DND-41 (cell line): ENCODE results near the gene TRAPPC2B.

Experiments
- ATAC-seq: fragments of 200-7000 bp; cut with Tn5 transposase; 3 replicates; pipeline ENCODE4 v1.9.1; 2021; ENCODE audit warnings: low read depth; ENCODE audit not compliant: insufficient read depth
- DNase-seq: peaks from one replicate; pipeline ENCODE4 v3.0.0-alpha.2; 2020
- H2AFZ ChIP-seq: 2 replicates; pipeline ENCODE4 v1.6.0; 2012; ENCODE audit warnings: low read depth, low read length
- H3K27ac ChIP-seq: 2 replicates; pipeline ENCODE4 v1.5.1; 2012; ENCODE audit warnings: low read length, inconsistent platforms
- H3K27me3 ChIP-seq: fragments of 200-600 bp; sonication (generic); 2 replicates; pipeline ENCODE4 v1.6.0; 2012; ENCODE audit warnings: low read length, mild to moderate bottlenecking, inconsistent platforms; ENCODE audit not compliant: insufficient read depth, poor library complexity
- H3K36me3 ChIP-seq: 2 replicates; pipeline ENCODE4 v1.5.1; 2012; ENCODE audit warnings: low read length, inconsistent platforms; ENCODE audit not compliant: insufficient read depth
- H3K4me1 ChIP-seq: 2 replicates; pipeline ENCODE4 v1.5.1; 2012; ENCODE audit warnings: mild to moderate bottlenecking, low read length; ENCODE audit not compliant: insufficient read depth
- H3K4me2 ChIP-seq: 2 replicates; pipeline ENCODE4 v1.6.0; 2012; ENCODE audit warnings: mild to moderate bottlenecking, moderate library complexity, low read length, inconsistent platforms; ENCODE audit not compliant: insufficient read depth
- H3K4me3 ChIP-seq, 2 experiments: fragments of 200-600 bp in 1 of 2; shearing (Covaris generic) in 1 of 2; 2 replicates each; pipeline ENCODE4 v1.5.1; 2012 to 2016; ENCODE audit warnings: inconsistent platforms in 2 of 2, low read length in 2 of 2, mild to moderate bottlenecking in 2 of 2, low read depth in 1 of 2, moderate library complexity in 1 of 2
- H3K79me2 ChIP-seq: 2 replicates; pipeline ENCODE4 v1.6.0; 2012; ENCODE audit warnings: low read length, inconsistent platforms; ENCODE audit not compliant: insufficient read depth
- H3K9ac ChIP-seq: 2 replicates; pipeline ENCODE4 v1.6.0; 2012; ENCODE audit warnings: low read depth, mild to moderate bottlenecking, inconsistent platforms, low read length, moderate library complexity
- H3K9me3 ChIP-seq: 2 replicates; pipeline ENCODE4 v1.5.1; 2012; ENCODE audit warnings: low read length, moderate library complexity, mild to moderate bottlenecking, inconsistent platforms; ENCODE audit not compliant: insufficient read depth, severe bottlenecking
- H4K20me1 ChIP-seq: 2 replicates; pipeline ENCODE4 v1.6.0; 2012; ENCODE audit warnings: low read length; ENCODE audit not compliant: insufficient read depth
- CTCF ChIP-seq: IDR thresholded peaks from 2 replicates; pipeline ENCODE4 v1.5.1; 2012; ENCODE audit warnings: borderline replicate concordance, low read length, moderate library complexity, mild to moderate bottlenecking; ENCODE audit not compliant: poor library complexity, severe bottlenecking; ENCODE audit errors: extremely low read depth
- EZH2 ChIP-seq: IDR thresholded peaks from 3 replicates; pipeline ENCODE4 v1.6.1; 2012; ENCODE audit warnings: borderline replicate concordance, low read depth, mild to moderate bottlenecking, moderate library complexity, low read length, inconsistent platforms; ENCODE audit not compliant: severe bottlenecking

The TRAPPC2B gene

GRCh38 chr19:57324992-57325391 is 38.4 kb upstream of the TRAPPC2B start:
- H3K9ac ChIP-seq: no peak overlapping the region
- peaks cover 20% of the 10 kb centered on the region for H3K4me1 ChIP-seq
- no peak overlapping the region for H2AFZ ChIP-seq
- no peaks in the 10 kb centered on the region for H3K9me3 ChIP-seq
- H3K4me3 ChIP-seq: no peak overlapping the region
- H3K27ac ChIP-seq: no peak overlapping the region
- ATAC-seq (no peak), DNase-seq (no peak)
- H3K79me2 ChIP-seq: peaks cover 42% of the 10 kb centered on the region
- H3K36me3 ChIP-seq: peaks cover 73% of the 10 kb centered on the region
- no peaks in the 10 kb centered on the region for H3K27me3 ChIP-seq
- H4K20me1 ChIP-seq: peaks cover 24% of the 10 kb centered on the region
- no peak overlapping the region for H3K4me2 ChIP-seq
- TF ChIP-seq CTCF (no peak), EZH2 (no peak)

- no peak overlapping the region for H3K4me2 ChIP-seq
- no peak overlapping the region for H3K9ac ChIP-seq
- H3K4me1 ChIP-seq: no peaks in the 10 kb centered on the region
- H3K27ac ChIP-seq: no peak overlapping the region
- no peak overlapping the region for H2AFZ ChIP-seq
- H4K20me1 ChIP-seq: peaks cover 8% of the 10 kb centered on the region
- no peaks in the 10 kb centered on the region for H3K9me3 ChIP-seq
- H3K4me3 ChIP-seq: no peak overlapping the region
- DNase-seq (no peak), ATAC-seq (no peak)
- H3K27me3 ChIP-seq: no peaks in the 10 kb centered on the region
- H3K79me2 ChIP-seq: peaks cover 17% of the 10 kb centered on the region
- peaks cover 73% of the 10 kb centered on the region for H3K36me3 ChIP-seq
- TF ChIP-seq EZH2: no peak
- no peak for TF ChIP-seq CTCF
These were observed 35.4 kb upstream of the TRAPPC2B start for GRCh38 chr19:57327993-57328392.

GRCh38 chr19:57334191-57334590 is 29.2 kb upstream of the TRAPPC2B start:
- no peak overlapping the region for H3K4me3 ChIP-seq
- H3K9ac ChIP-seq: no peak overlapping the region
- no peak for ATAC-seq
- H3K4me2 ChIP-seq: no peak overlapping the region
- peaks cover 13% of the 10 kb centered on the region; the same call in 1 of the 2 replicates for H3K36me3 ChIP-seq
- H3K27ac ChIP-seq: no peak overlapping the region
- no peaks in the 10 kb centered on the region for H3K27me3 ChIP-seq
- H3K79me2 ChIP-seq: peaks cover 3% of the 10 kb centered on the region; the same call in 1 of the 2 replicates
- H4K20me1 ChIP-seq: no peaks in the 10 kb centered on the region
- no peak for DNase-seq
- no peaks in the 10 kb centered on the region for H3K9me3 ChIP-seq
- H3K4me1 ChIP-seq: no peaks in the 10 kb centered on the region
- TF ChIP-seq EZH2 (no peak), CTCF (no peak)
- H2AFZ ChIP-seq: no peak overlapping the region

GRCh38 chr19:57338877-57339276 is 24.5 kb upstream of the TRAPPC2B start:
- Histone ChIP-seq H4K20me1 (no peaks in the 10 kb centered on the region), H3K27ac (no peak overlapping the region), H3K36me3 (no peaks in the 10 kb centered on the region), H3K79me2 (no peaks in the 10 kb centered on the region), H3K9me3 (no peaks in the 10 kb centered on the region), H3K4me3 (no peak overlapping the region), H3K27me3 (no peaks in the 10 kb centered on the region), H3K4me2 (no peak overlapping the region), H3K9ac (no peak overlapping the region), H2AFZ (no peak overlapping the region), H3K4me1 (no peaks in the 10 kb centered on the region)
- TF ChIP-seq EZH2 (no peak), CTCF (no peak)
- DNase-seq (no peak), ATAC-seq (no peak)
